Measurements from ENCODE around the gene KLC3.

The KLC3 gene

DNA sequence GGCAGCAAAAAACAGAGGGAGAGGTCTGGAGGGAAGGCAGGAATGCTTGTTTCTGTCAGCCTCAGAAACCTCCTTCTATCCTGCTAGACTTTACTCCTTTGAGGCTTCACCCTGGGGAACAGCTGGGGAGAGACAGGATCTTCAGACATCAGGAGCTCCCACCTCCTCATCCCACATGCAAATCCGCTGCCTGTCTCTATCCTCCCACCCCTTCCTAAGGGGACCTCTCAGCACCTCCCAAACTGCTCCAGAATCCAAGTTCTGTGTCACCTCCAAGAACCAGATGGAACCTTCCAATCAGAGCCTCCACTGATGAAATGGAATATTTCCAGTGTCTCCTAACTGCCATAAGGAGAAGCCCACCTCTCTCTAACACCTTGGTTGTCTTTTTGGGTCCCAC, 39.6 kb downstream of the KLC3 start:
- no peak for DNase-seq

DNA sequence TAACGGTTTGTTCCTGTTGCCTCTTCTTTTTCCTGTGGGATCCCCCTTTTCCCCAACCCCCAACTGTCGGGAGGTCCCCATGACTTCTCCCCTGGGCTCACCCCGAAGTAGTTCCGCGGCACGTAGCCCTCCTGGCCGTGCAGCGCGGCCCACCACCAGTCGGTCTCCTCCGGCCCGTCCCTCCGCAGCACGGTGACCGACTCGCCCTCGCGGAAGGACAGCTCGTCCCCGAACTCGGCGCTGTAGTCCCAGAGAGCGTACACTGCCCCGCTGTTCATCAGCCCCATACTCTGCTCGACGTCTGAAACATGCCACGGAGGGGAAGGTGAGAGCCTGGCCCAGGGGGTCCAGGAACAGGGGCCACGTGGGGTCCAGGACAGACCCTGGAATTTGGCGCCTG, 41.9 kb downstream of the KLC3 start:
- no peak for DNase-seq

DNA sequence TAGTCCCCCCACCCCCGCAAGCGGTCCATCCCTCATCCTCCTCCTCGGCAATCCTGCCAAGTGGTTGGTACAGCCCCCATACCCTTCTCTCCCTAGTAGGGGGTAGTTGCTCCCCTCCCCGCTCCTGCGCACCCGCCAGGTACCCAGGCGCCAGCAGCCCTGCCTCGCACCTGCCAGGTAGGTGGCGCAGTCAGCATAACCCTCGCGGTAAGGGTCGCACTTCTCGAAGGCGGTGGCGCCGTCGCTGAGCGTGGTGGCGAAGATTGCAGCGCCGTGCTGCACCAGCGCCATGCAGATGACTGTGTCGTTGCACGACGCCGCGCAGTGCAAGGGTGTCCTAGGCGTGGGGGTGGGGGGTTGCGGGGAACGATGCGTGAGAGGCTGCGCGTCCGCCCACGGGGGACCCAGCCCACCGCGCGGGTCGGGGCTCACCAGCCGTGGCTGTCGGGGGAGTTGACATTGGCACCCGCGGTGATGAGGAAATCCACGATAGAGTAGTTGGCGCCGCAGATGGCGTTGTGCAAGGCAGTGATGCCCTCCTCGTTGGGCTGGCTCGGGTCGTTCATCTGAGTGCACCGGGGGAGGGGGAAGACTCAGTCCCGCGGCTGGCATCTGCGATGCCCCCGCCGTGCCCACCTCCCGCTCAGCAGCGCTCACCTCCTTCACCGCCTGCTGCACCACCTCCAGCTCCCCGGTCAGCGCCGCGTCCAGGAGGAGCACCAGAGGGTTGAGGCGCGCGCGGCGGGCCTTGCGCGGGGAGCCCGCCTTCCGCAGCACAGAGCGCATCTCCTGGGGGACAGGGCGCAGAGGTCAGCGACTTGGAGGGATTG, 45.1 kb downstream of the KLC3 start:
- no peak for DNase-seq

DNA sequence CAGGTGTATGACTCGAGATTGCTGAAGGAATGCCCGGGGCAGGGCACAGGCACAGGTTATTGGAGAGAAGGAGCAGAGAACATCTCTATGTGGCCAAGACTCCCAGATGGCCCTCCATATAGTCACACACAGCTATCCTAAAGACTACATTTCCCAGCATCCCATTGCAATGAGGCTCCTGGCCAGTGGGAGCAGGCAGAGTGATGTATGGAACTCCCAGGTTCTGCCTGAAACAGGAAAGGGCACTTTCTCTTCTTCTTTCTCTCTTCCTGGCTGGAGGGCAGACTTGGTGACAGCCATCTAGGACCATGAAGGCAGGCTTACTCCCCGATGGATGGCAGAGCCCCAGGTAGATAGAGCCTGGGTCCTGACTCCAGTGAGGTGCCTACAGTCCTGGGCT, 50.8 kb downstream of the KLC3 start:
- no peak for DNase-seq

DNA sequence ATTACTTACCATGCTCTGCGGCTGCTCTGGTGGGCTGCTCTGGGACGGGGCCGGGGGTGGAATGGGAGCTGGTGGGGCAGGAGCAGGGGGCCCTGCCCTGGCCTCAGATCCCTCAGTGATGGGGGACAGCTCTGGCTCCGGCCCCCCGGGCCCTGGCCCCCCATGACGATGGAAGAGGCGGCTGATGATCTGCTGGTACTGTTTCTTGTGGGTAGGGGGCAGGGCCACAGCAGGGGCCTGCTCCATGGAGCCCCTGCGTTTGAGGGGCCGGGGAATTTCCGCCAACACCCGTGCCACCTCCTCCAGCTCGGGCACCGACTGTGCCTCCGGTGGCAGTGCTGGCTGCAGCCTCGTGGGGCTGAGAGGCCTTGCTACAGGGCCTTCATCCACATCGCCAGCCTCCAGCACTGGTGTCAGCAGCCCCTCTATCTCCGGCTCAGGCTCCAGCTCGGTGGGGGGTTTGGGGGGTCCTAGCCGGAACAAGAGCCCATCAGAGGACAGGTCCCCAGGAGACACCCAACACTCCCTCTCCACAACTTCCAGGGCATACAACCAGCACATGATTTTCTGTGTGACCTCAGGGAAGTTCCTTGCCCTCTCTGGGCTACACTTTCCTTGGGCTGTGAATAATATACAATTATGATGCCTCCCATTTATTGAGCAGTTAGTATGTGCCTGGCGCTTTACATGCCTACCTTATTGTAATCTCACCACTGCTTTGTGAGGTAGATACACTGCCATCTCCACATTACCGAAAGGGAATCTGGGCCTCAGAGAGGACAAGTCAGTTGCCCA, 51.5 kb downstream of the KLC3 start:
- DNase-seq = no peak

DNA sequence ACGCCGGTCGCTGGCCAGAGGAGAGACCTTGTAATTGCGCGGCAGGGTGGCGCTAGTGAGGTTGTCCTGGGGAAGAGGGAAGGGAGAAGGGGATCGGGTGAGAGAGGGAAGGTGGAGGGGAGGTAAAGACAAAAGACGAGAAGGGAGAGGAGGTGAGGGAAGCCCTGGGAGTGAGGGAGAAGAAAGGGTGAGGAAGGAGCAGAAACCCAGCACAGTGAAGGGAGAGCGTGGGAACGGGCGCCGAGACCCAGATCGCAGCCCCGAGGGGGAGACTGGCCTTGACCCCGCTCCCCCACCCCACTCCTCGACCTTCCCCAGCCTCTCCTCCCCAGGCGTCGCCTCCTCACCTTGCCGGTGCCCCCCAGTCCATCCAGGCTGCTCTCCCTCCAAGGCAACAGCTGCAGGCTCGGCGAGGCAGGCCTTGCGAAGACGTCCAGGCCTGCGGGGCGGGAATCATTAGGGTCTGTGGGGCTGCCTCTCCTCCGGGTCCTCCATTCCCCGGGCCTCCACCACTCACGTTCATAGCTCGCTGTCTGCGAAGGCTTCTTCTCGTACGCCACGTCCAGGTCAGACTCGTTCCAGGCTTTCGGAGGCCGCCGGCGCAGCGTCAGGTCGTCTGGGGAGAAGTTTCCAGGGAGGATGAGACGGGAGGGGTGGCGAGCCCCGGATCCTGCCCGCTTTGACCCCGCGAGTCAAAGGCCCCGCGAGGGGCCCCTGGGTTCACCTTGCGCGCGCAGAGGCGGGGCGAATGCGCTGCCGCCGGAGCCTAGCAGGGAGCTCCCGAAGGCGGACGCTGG, 55.5 kb downstream of the KLC3 start:
- no peak for DNase-seq

DNA sequence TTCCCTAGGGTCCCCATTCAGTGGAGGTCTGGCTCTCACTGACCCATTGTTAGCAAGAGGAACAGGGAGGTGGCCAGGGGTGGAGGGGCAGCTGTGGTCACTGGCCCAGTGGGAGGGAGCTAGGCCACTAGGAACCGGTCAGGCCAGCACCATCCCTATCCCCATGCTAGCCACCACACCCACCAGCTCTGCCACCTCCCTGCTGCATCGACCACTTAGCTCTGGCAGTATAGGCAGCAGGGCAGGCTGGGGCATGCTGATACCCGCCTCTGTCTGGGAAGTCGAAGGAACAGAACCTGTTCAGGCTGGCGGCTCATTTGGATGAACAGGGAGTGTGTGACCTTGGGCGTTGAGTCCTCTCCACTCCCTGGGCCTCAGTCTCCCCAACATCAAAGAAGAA, 59.6 kb downstream of the KLC3 start:
- DNase-seq = no peak
